GM21825 (cell line): ENCODE measurements around the gene PANK1.

Source experiments
- ATAC-seq: cut with Tn5 transposase; IDR thresholded peaks from one replicate; pipeline ENCODE4 v1.9.1; 2021; ENCODE audit warnings: mild to moderate bottlenecking, moderate library complexity; ENCODE audit not compliant: unreplicated experiment

Gene PANK1

DNA sequence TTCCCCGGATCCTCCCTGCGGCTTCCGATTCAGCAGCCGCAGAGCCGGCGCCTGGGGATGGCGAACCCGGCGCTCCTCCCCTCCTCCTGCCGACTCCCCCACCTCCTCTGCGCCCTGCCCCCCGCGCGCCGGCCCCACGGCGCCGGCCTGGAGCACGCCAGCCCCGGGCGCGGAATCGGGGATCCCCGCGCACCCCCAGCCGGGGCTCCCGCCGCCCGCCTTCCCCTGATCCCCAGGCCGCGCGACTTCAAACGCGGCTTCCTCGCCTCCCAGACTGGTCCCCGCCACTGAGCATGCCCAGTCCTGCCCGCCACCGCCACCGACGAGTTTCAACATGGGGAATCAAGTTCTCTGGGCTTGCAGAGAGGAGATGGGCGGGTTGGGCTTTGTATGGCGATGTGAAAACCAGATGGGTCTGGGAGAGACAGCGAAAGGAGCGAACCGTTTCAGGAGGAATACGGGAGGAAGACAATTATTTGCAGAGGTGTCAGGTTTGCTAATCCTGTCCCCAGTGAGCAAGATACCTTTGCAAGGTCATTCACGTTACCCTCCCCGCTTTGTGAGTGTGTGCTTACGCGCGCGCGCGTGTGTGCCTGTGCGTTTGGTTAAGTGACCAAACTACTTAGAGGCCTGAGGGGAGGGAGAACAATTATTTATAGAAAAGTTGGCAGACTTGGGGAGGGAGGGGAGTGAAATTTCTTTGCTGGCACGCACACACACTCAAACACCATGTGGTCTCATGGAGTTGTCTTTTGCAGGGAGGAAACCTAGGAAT lies at the start of gene PANK1:
PANK1 (minus strand) TSS at position 276 of the 775 bp plus-strand sequence. CDS start 351 bp downstream, outside the sequence.
- ATAC-seq: peak; percentile 39

GRCh38 chr10:89693176-89693575 lies 48.1 kb upstream of the PANK1 start:
- no peak for ATAC-seq

DNA sequence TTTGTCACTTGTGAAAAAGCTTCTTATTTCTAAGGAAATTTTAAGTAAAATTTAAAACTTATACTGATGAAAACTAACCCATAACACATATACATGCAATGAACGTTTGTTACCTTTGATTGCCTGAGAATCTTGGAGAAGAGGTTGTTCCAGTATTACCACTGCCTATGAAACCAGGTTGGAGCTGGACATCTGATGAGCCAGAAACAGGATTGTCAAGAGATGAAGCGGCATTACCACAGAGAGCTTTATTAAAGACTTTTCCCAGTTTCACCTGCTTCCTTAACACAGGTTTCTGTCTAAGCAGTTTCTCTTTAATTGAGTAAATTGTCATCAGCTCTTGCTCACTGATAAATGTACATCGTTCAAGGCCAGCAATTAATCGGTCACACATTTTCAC lies 47.4 kb upstream of the PANK1 start:
- no peak for ATAC-seq

GRCh38 chr10:89690027-89690426 lies 45.0 kb upstream of the PANK1 start:
- no peak for ATAC-seq

DNA sequence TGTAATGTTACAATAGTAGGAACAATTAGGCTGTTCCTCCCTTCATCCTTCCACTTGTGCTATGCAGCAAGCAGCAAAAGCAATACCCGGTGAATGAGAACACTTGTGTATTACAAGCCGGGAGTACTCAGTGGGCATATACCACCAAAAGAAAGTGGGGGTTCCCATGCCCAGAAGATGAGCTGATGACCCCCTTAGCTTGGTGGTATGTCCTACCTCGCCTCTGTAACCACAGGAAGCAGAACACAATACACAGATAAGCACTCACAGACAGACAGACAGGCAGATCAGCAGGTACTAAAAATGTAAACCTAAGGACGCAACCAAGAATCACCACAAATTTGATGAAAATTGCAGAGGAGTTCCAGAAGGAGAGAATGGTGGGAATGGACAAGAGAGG lies 40.9 kb upstream of the PANK1 start:
- no peak for ATAC-seq

DNA sequence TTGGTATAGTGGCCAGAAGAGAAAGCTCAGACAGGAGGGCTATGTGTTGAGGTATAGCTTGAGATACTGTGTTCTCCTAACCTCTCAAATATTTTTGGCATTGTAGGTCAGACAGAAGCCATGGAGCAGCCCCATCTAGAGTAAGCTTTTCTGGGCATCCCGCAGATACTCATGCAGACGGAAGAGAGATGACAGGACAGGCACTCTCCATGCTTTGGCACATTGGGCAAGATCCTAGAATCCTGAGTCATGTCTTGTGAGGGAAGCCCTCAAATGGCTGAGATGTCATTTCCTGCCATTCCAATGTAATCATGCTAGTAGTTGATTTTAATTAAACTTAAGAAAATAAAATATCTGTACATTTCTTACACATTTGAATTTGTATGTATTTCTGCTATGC lies 39.6 kb upstream of the PANK1 start:
- ATAC-seq: no peak

DNA sequence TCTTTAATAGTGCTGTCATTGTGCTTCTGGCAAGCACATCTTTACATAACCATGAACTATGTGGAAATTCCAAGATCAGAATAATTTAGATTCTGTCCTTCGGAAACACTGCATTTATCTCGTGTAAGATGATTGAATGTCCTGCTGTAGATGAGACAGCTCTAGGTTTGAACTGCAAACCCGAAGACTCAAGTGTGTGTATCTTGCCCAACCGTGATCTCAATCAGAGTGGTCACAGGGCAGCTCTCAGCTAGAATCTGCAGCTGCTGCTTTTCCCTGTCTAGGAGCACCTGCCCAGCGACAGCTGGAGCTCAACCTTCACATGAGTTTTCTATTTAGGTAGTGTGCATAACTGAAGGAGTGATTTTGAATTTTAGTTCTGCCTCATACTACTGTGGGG lies 38.8 kb upstream of the PANK1 start:
- no peak for ATAC-seq

GRCh38 chr10:89679986-89680385 lies 34.9 kb upstream of the PANK1 start:
- ATAC-seq: no peak

DNA sequence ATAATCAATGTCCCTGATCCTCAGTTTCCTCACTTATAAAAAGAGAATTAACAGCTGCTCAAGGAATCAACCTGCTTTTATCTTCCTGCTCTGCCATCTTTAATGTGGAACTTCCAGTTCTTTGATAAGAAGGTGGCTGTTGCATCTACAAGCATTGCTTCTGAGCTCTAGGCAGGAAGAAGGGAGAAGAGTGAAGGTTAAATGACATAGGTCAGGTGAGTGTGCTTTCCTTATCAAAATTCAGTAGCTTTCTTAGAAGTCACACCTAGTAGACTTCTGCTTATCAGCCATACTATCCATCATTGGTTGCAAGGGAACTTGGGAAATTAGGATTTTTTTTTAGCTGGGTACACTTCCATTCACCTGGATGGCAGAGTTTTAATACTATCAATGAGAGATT lies 32.3 kb upstream of the PANK1 start:
- ATAC-seq: no peak

DNA sequence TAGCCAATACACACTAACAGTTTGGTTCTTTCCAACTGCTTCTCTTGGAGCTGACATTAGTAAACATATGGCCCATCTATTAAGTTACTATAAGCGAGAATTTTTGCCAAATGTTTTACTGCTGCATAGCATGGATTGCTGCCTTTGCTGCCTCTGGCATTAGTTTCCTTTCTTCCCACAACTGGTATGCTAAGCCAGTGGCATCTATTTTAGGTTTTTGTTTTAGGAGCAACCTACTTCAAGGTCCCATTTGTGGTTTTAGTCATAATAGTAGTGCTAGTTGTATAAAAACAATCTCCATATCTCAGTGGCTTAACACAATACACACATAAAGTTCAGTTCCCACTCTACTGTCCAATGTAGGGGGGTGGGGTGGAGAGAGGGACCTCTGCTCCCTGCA lies 25.9 kb upstream of the PANK1 start:
- no peak for ATAC-seq

DNA sequence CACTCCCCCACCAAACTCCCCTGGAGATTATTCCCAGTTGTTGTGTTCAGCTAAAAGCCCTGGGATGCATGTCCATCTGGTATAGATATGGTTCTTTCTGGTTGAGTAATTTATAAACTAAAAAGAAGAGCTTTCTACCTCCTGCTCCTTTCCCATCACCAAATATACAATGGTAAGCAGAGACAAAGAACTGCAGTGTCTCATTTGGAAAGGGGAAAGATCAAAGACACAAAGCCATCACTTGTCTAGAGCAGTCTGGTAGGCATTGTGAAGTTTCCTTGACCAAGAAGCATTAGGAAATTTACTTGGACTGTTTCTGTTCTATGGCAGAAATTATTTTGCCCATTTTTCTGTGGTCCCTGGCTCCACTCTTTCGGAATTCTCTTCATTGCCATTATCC lies 24.9 kb upstream of the PANK1 start:
- no peak for ATAC-seq

GRCh38 chr10:89668386-89669071 lies 23.5 kb upstream of the PANK1 start:
- no peak for ATAC-seq

DNA sequence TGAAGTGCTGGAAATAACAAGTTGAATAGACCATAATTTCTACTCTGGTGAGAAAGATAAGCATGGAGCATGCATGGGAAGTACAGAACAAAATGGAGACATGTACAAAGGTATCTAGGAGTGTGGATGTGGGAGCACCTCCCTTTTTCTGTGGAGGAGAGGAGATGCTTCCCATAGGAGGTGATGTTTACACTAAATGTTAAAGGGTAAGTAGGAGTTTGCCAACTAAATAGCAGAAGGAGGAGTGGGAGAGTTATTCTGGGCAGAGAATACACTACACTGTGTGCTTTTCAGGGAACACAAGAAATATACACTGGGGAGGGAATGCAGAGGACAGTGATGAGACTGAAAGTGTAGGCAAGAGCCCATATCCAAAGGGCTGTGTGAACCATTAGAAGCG lies 21.1 kb upstream of the PANK1 start:
- ATAC-seq: no peak

- ATAC-seq: no peak
Measured at GRCh38 chr10:89665302-89665701, 20.3 kb upstream of the PANK1 start.

GRCh38 chr10:89664203-89664602 lies 19.2 kb upstream of the PANK1 start:
- no peak for ATAC-seq

GRCh38 chr10:89663144-89663543 lies 18.1 kb upstream of the PANK1 start:
- ATAC-seq: no peak

GRCh38 chr10:89662596-89662995 lies 17.6 kb upstream of the PANK1 start:
- no peak for ATAC-seq

GRCh38 chr10:89659143-89660131 lies 14.4 kb upstream of the PANK1 start:
- ATAC-seq: no peak

GRCh38 chr10:89657302-89657701 lies 12.3 kb upstream of the PANK1 start:
- no peak for ATAC-seq

- no peak for ATAC-seq
Measured at GRCh38 chr10:89655722-89656121, 10.7 kb upstream of the PANK1 start.

GRCh38 chr10:89653410-89653869 lies 8.4 kb upstream of the PANK1 start:
- peak; percentile 62 for ATAC-seq
